ENCODE results near the gene GRID2. TPM values are rescaled to one million over a fixed set of nuclear protein-coding genes. Genes with fewer than 3 reads are reported as not detected.

The GRID2 gene
- total and polyA plus RNA-seq, 2 of the 4 experiments (the other 2 are of a cell fraction): under 0.01 TPM; not detected in 1

GRCh38 chr4:92506933-92507332 is 203.2 kb downstream of the GRID2 start:
- no peak overlapping the region for H2AFZ ChIP-seq (replicated peaks; ENCODE audit: low read length, poor library complexity)
- no peak overlapping the region for H4K5ac ChIP-seq (ENCODE audit: low read depth, low read length)
- no peaks in the 10 kb centered on the region for H3K9me3 ChIP-seq (ENCODE audit: control insufficient read depth, insufficient read depth, low read length)
- H3K56ac ChIP-seq (ENCODE audit: extremely low read depth, insufficient read depth, low read length): no peak overlapping the region
- ChIA-PET POLR2A (ENCODE audit: unreplicated experiment) (no interaction called here), CTCF (no interaction called here)
- H3K4ac ChIP-seq (ENCODE audit: low read depth, low read length): no peak overlapping the region
- in situ Hi-C loops (cut with MboI; ENCODE audit: low sequenced_read_pairs) (no loop called here), dilution Hi-C loops (cut with HindIII; ENCODE audit: low sequenced_read_pairs, unreplicated experiment) (no loop called here), intact Hi-C loops (cut with micrococcal nuclease) (no loop called here)
- H2BK15ac ChIP-seq (ENCODE audit: low read depth, low read length): no peak overlapping the region
- H3K9ac ChIP-seq (ENCODE audit: low read depth, low read length): no peak overlapping the region
- no peaks in the 10 kb centered on the region for H3K36me3 ChIP-seq (ENCODE audit: control insufficient read depth, insufficient read depth, low read length)
- H3K4me2 ChIP-seq (ENCODE audit: low read depth, low read length): no peak overlapping the region
- no peaks in the 10 kb centered on the region for H3K79me1 ChIP-seq (ENCODE audit: low read depth in 1 of 2, low read length in 2 of 2)
- no peak overlapping the region for H3K18ac ChIP-seq (ENCODE audit: low read depth, low read length)
- no peak overlapping the region for H2BK120ac ChIP-seq (ENCODE audit: low read depth, low read length)
- no peaks in the 10 kb centered on the region for H3K4me1 ChIP-seq (ENCODE audit: control insufficient read depth, insufficient read depth, low read length)
- H3K23ac ChIP-seq (ENCODE audit: low read depth, low read length): no peak overlapping the region
- no peak for ATAC-seq (ENCODE audit: low read depth)
- no peak overlapping the region for H4K8ac ChIP-seq (ENCODE audit: low read depth in 2 of 2, low read length in 2 of 2)
- no peak overlapping the region for H3K14ac ChIP-seq (replicated peaks; ENCODE audit: low read depth, low read length)
- H3K4me3 ChIP-seq (ENCODE audit: insufficient read depth, low read depth, low read length): no peak overlapping the region
- TF ChIP-seq BHLHE40 (IDR thresholded peaks at IDR 0.05; ENCODE audit: low read depth, low read length) (no peak), RCOR1 (IDR thresholded peaks at IDR 0.05; ENCODE audit: insufficient replicate concordance, low read length) (no peak), SMC3 (IDR thresholded peaks at IDR 0.05; ENCODE audit: low read depth, low read length) (no peak), MXI1 (IDR thresholded peaks at IDR 0.05; ENCODE audit: borderline replicate concordance, low read depth, low read length) (no peak), POLR2A (IDR thresholded peaks at IDR 0.05; ENCODE audit: low read depth, low read length) (no peak), FOS (IDR thresholded peaks at IDR 0.05; ENCODE audit: low read depth, low read length) (no peak), RAD21 (IDR thresholded peaks at IDR 0.05; ENCODE audit: low read length) (no peak)
- TF ChIP-seq, protein P1, sequence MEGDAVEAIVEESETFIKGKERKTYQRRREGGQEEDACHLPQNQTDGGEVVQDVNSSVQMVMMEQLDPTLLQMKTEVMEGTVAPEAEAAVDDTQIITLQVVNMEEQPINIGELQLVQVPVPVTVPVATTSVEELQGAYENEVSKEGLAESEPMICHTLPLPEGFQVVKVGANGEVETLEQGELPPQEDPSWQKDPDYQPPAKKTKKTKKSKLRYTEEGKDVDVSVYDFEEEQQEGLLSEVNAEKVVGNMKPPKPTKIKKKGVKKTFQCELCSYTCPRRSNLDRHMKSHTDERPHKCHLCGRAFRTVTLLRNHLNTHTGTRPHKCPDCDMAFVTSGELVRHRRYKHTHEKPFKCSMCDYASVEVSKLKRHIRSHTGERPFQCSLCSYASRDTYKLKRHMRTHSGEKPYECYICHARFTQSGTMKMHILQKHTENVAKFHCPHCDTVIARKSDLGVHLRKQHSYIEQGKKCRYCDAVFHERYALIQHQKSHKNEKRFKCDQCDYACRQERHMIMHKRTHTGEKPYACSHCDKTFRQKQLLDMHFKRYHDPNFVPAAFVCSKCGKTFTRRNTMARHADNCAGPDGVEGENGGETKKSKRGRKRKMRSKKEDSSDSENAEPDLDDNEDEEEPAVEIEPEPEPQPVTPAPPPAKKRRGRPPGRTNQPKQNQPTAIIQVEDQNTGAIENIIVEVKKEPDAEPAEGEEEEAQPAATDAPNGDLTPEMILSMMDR (conservative IDR thresholded peaks at IDR 0.05; ENCODE audit: low read depth, low read length): no peak
- TF ChIP-seq, protein P2, sequence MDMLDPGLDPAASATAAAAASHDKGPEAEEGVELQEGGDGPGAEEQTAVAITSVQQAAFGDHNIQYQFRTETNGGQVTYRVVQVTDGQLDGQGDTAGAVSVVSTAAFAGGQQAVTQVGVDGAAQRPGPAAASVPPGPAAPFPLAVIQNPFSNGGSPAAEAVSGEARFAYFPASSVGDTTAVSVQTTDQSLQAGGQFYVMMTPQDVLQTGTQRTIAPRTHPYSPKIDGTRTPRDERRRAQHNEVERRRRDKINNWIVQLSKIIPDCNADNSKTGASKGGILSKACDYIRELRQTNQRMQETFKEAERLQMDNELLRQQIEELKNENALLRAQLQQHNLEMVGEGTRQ (IDR thresholded peaks at IDR 0.05; ENCODE audit: low read depth, low read length): no peak
- no peak overlapping the region for H2BK20ac ChIP-seq (ENCODE audit: low read depth, low read length)
- no TSS peak for BruUV-seq (replicated peaks)
- no peaks in the 10 kb centered on the region for H4K20me1 ChIP-seq (ENCODE audit: insufficient read depth, low read length)
- H2AK9ac ChIP-seq (replicated peaks; ENCODE audit: low read depth, low read length, poor library complexity): no peak overlapping the region
- DNase-seq: no peak
- no peaks in the 10 kb centered on the region for H3K27me3 ChIP-seq (ENCODE audit: control insufficient read depth, insufficient read depth, low read length)
- no peak overlapping the region for H4K91ac ChIP-seq (ENCODE audit: insufficient read depth, low read depth, low read length)
- no peak overlapping the region for H3K27ac ChIP-seq (ENCODE audit: insufficient read depth, low read length)
- H2BK5ac ChIP-seq (ENCODE audit: low read depth, low read length, poor library complexity, severe bottlenecking): no peak overlapping the region
- no peaks in the 10 kb centered on the region for H3K9me1 ChIP-seq (ENCODE audit: insufficient read depth, low read length)
- H2AK5ac ChIP-seq (ENCODE audit: low read depth, low read length): no peak overlapping the region
